ENCODE data around the gene CHD3. TPM values are rescaled to one million over a fixed set of nuclear protein-coding genes. Genes with fewer than 3 reads are reported as not detected.

Gene CHD3
- total and polyA plus RNA-seq, 2 donors (not counting 1 experiment from before 2014, with no cell fraction given) = 68.1 to 69.1 TPM

GRCh38 chr17:7911116-7911515 lies 22.5 kb downstream of the CHD3 start:
- H3K4me1 Mint-ChIP-seq = peaks cover 16% of the 10 kb centered on the region
- no peaks in the 10 kb centered on the region for H3K9me3 ChIP-seq (ENCODE audit: control extremely low read depth in 1 of 3, control insufficient read depth in 2 of 3, insufficient read depth in 1 of 3, low read length in 2 of 3)
- ATAC-seq (ENCODE audit: low read depth) (no peak), DNase-seq (no peak)
- peaks cover 7 to 43% of the 10 kb centered on the region in 2 experiments for H3K36me3 ChIP-seq (replicated peaks in 1 of 2; ENCODE audit: control extremely low read depth in 1 of 2, control insufficient read depth in 1 of 2, extremely low read depth in 1 of 2, insufficient read depth in 2 of 2, low read length in 1 of 2)
- no peak overlapping the region for H3K4me2 ChIP-seq (replicated peaks; ENCODE audit: low read depth, low read length, poor library complexity, severe bottlenecking)
- CTCF ChIA-PET = interaction anchor here (0.7 to 16.7 kb wide), 4 partner anchors 76 to 191 kb away, joined by 3 to 284 read pairs (median 40); no protein-coding TSS in a partner anchor
- H3K9me3 Mint-ChIP-seq (ENCODE audit: insufficient read depth) = no peaks in the 10 kb centered on the region
- H3K4me1 ChIP-seq (ENCODE audit: control insufficient read depth in 2 of 2, insufficient read depth in 2 of 2, low read length in 2 of 2) = peaks cover 8 to 10% of the 10 kb centered on the region in 2 donors
- intact Hi-C loops (cut with micrococcal nuclease) = no loop called here
- H3K79me2 ChIP-seq (ENCODE audit: control insufficient read depth, insufficient read depth, low read length) = no peaks in the 10 kb centered on the region
- H2AFZ ChIP-seq (ENCODE audit: insufficient read depth, low read depth, low read length, poor library complexity, severe bottlenecking) = no peak overlapping the region
- H4K20me1 ChIP-seq (ENCODE audit: control insufficient read depth, insufficient read depth, low read length, poor library complexity, severe bottlenecking) = no peaks in the 10 kb centered on the region
- POLR2A ChIA-PET = no interaction called here
- 89% methylated on average over 3 of the region's 9 CpGs for WGBS (ENCODE audit: insufficient coverage)
- H3K27me3 Mint-ChIP-seq = no peaks in the 10 kb centered on the region
- H3K27ac ChIP-seq (ENCODE audit: low read length in 2 of 2) = no peak overlapping the region
- H3K27me3 ChIP-seq (replicated peaks in 1 of 4; ENCODE audit: control extremely low read depth in 1 of 4, control insufficient read depth in 3 of 4, insufficient read depth in 4 of 4, low read length in 3 of 4) = no peaks in the 10 kb centered on the region
- no peak overlapping the region for H3K4me3 Mint-ChIP-seq
- H3K27ac Mint-ChIP-seq = no peak overlapping the region
- no peak overlapping the region for H3K4me3 ChIP-seq (ENCODE audit: control extremely low read depth in 1 of 5, extremely low read depth in 1 of 5, insufficient read depth in 1 of 5, low read depth in 2 of 5, low read length in 4 of 5)
- H3K9ac ChIP-seq (ENCODE audit: low read length) = no peak overlapping the region
- TF ChIP-seq EZH2 (IDR thresholded peaks at IDR 0.05; ENCODE audit: borderline replicate concordance, insufficient read depth, low read depth, low read length, poor library complexity, severe bottlenecking) (no peak), CTCF (IDR thresholded peaks at IDR 0.05) (no peak)

- Histone ChIP-seq H3K9ac (ENCODE audit: low read length) (no peak overlapping the region), H3K27ac (ENCODE audit: low read length in 2 of 2) (no peak overlapping the region), H3K27me3 (replicated peaks in 1 of 4; ENCODE audit: control extremely low read depth in 1 of 4, control insufficient read depth in 3 of 4, insufficient read depth in 4 of 4, low read length in 3 of 4) (no peaks in the 10 kb centered on the region), H3K79me2 (ENCODE audit: control insufficient read depth, insufficient read depth, low read length) (no peaks in the 10 kb centered on the region), H3K9me3 (ENCODE audit: control extremely low read depth in 1 of 3, control insufficient read depth in 2 of 3, insufficient read depth in 1 of 3, low read length in 2 of 3) (no peaks in the 10 kb centered on the region), H3K4me3 (ENCODE audit: control extremely low read depth in 1 of 5, extremely low read depth in 1 of 5, insufficient read depth in 1 of 5, low read depth in 2 of 5, low read length in 4 of 5) (no peak overlapping the region), H3K36me3 (replicated peaks in 1 of 2; ENCODE audit: control extremely low read depth in 1 of 2, control insufficient read depth in 1 of 2, extremely low read depth in 1 of 2, insufficient read depth in 2 of 2, low read length in 1 of 2) (peaks cover 7 to 28% of the 10 kb centered on the region in 2 experiments), H4K20me1 (ENCODE audit: control insufficient read depth, insufficient read depth, low read length, poor library complexity, severe bottlenecking) (no peaks in the 10 kb centered on the region), H3K4me1 (ENCODE audit: control insufficient read depth in 2 of 2, insufficient read depth in 2 of 2, low read length in 2 of 2) (peaks cover 16 to 20% of the 10 kb centered on the region in 2 donors), H3K4me2 (replicated peaks; ENCODE audit: low read depth, low read length, poor library complexity, severe bottlenecking) (no peak overlapping the region), H2AFZ (ENCODE audit: insufficient read depth, low read depth, low read length, poor library complexity, severe bottlenecking) (no peak overlapping the region)
- H3K4me3 Mint-ChIP-seq = peak overlapping the region; percentile 37
- H3K27me3 Mint-ChIP-seq = no peaks in the 10 kb centered on the region
- no CpG with 5 or more reads among the region's 3 CpGs for WGBS (ENCODE audit: insufficient coverage)
- no peaks in the 10 kb centered on the region for H3K9me3 Mint-ChIP-seq (ENCODE audit: insufficient read depth)
- peak; percentile 84 for TF ChIP-seq CTCF (IDR thresholded peaks at IDR 0.05)
- TF ChIP-seq EZH2 (IDR thresholded peaks at IDR 0.05; ENCODE audit: borderline replicate concordance, insufficient read depth, low read depth, low read length, poor library complexity, severe bottlenecking) = no peak
- no peak overlapping the region for H3K27ac Mint-ChIP-seq
- peak; percentile 83 for DNase-seq
- POLR2A ChIA-PET = interaction anchor here (0.6 to 1.9 kb wide), 5 partner anchors 51 to 306 kb away, joined by 3 to 13 read pairs (median 5); no protein-coding TSS in a partner anchor
- H3K4me1 Mint-ChIP-seq = peaks cover 24% of the 10 kb centered on the region
- CTCF ChIA-PET = interaction anchor here (0.6 to 16.7 kb wide), 27 partner anchors 12 to 1100 kb away, joined by 3 to 284 read pairs (median 3); partner anchors contain the start of genes ALOX15B, CNTROB, NAA38 and SLC25A35
- peak; percentile 28 for ATAC-seq (ENCODE audit: low read depth)
- intact Hi-C loops (cut with micrococcal nuclease) = loop anchor here (1.0 kb wide), 2 partner anchors 77 to 144 kb away; no protein-coding TSS in a partner anchor
Observed at GRCh38 chr17:7912927-7913524, 24.4 kb downstream of the CHD3 start.

All from B cell (primary cell).